Breast epithelium (tissue), 3 donors: Measurements from ENCODE around the gene NOP56.

Experiments used
- POLR2A ChIP-seq: fragments of 450-650 bp; IDR thresholded peaks from one replicate; pipeline ENCODE4 v1.6.1; 2016; ENCODE audit warnings: antibody characterized with exemption, mild to moderate bottlenecking, moderate library complexity
- POLR2AphosphoS5 ChIP-seq, 3 donors: sonication (generic); formaldehyde crosslinking; IDR thresholded peaks; one replicate each; pipeline ENCODE4 v1.6.1; 2017; ENCODE audit warnings: antibody characterized with exemption in 3 of 3
- TF ChIP-seq, protein P1 (sequence below), 3 donors: fragments of 450-650 bp; IDR thresholded peaks; one replicate each; pipeline ENCODE4 v1.5.1; 2016 to 2017; ENCODE audit warnings: antibody characterized with exemption in 3 of 3, mild to moderate bottlenecking in 3 of 3, moderate library complexity in 3 of 3

GRCh38 chr20:2625062-2625461 lies 27.4 kb upstream of the NOP56 start:
- TF ChIP-seq, protein P1, sequence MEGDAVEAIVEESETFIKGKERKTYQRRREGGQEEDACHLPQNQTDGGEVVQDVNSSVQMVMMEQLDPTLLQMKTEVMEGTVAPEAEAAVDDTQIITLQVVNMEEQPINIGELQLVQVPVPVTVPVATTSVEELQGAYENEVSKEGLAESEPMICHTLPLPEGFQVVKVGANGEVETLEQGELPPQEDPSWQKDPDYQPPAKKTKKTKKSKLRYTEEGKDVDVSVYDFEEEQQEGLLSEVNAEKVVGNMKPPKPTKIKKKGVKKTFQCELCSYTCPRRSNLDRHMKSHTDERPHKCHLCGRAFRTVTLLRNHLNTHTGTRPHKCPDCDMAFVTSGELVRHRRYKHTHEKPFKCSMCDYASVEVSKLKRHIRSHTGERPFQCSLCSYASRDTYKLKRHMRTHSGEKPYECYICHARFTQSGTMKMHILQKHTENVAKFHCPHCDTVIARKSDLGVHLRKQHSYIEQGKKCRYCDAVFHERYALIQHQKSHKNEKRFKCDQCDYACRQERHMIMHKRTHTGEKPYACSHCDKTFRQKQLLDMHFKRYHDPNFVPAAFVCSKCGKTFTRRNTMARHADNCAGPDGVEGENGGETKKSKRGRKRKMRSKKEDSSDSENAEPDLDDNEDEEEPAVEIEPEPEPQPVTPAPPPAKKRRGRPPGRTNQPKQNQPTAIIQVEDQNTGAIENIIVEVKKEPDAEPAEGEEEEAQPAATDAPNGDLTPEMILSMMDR (IDR thresholded peaks at IDR 0.05) = no peak
- TF ChIP-seq POLR2A = no peak
- TF ChIP-seq POLR2AphosphoS5 (IDR thresholded peaks at IDR 0.05) = no peak
